Right lobe of liver (tissue), 4 donors: ENCODE measurements around the gene NTNG2.

Experiments
- CTCF ChIP-seq, 4 donors: fragments of 200-600 bp in 3 of 4; fragments of 450-650 bp in 1 of 4; IDR thresholded peaks; one replicate each; pipeline versions ENCODE4 v1.5.1 to v1.8.0; 2016 to 2022; ENCODE audit warnings: antibody characterized with exemption in 4 of 4, mild to moderate bottlenecking in 2 of 4
- POLR2A ChIP-seq: fragments of 450-650 bp; IDR thresholded peaks from one replicate; pipeline ENCODE4 v1.6.1; 2017; ENCODE audit warnings: antibody characterized with exemption, mild to moderate bottlenecking
- donor health status: DM: no; HTN: no; CAD: no.
- donor health status: DM: no; HTN: no; CAD: no.
- donor health status: DM: no; HTN: yes; CAD: no.

- no peak for TF ChIP-seq CTCF (IDR thresholded peaks at IDR 0.05)
- no peak for TF ChIP-seq POLR2A
Observed at GRCh38 chr9:132288966-132289365, 127.1 kb downstream of the NTNG2 start.
